SK-N-SH (cell line): ENCODE data around the gene DFFB. TPM values are rescaled to one million over a fixed set of nuclear protein-coding genes. Genes with fewer than 3 reads are reported as not detected.

Experiments
- CTCF ChIA-PET: fragments of 300-600, 350-600 bp; formaldehyde crosslinking; extraction: SDS; loops from one replicate; lab custom pipeline; 2021; lab: Yijun Ruan, JAX
- POLR2A ChIA-PET: fragments of 350-600 bp; sonication (Branson Sonifier 250); formaldehyde crosslinking; extraction: SDS; loops from one replicate; lab custom pipeline; 2020; ENCODE audit warnings: antibody characterized with exemption, inconsistent platforms; lab: Yijun Ruan, JAX
- DNase-seq: peaks from one replicate; pipeline ENCODE4 v3.0.0; 2012
- H2AFZ ChIP-seq: fragments of 200-600 bp; sonication (generic); 2 replicates; pipeline ENCODE4 v1.8.1; 2016; ENCODE audit warnings: antibody characterized with exemption, mild to moderate bottlenecking, low read depth
- H3F3A ChIP-seq: fragments of 200-600 bp; sonication (generic); replicated peaks from 2 replicates; pipeline ENCODE3; 2016; ENCODE audit warnings: antibody characterized with exemption, mild to moderate bottlenecking; ENCODE audit not compliant: insufficient read depth
- H3K27ac ChIP-seq, 2 experiments: fragments of 200-500 bp in 1 of 2; fragments of 200-600 bp in 1 of 2; sonication (Bioruptor generic) in 1 of 2; sonication (generic), shearing (Covaris generic) in 1 of 2; 2 replicates each; pipeline versions ENCODE4 v1.5.1 to v1.6.1; 2014 to 2016; ENCODE audit warnings: low read depth in 2 of 2, inconsistent platforms in 1 of 2, low read length in 1 of 2, mild to moderate bottlenecking in 1 of 2, mixed read lengths in 1 of 2
- H3K27me3 ChIP-seq: fragments of 200-600 bp; sonication (generic), shearing (Covaris generic); 2 replicates; pipeline ENCODE4 v1.6.1; 2016; ENCODE audit warnings: mixed run types; ENCODE audit not compliant: insufficient read depth
- H3K36me3 ChIP-seq, 2 experiments: fragments of 200-500 bp in 1 of 2; fragments of 200-600 bp in 1 of 2; sonication (Bioruptor generic) in 1 of 2; sonication (generic) in 1 of 2; replicated peaks in 1 of 2; 2 replicates each; pipeline versions ENCODE3 to v1.5.1; 2014 to 2016; ENCODE audit warnings: low read length in 1 of 2, mild to moderate bottlenecking in 1 of 2; ENCODE audit not compliant: insufficient read depth in 2 of 2, control insufficient read depth in 1 of 2
- H3K4me1 ChIP-seq, 2 experiments: fragments of 200-500 bp in 1 of 2; fragments of 200-600 bp in 1 of 2; sonication (Bioruptor generic) in 1 of 2; sonication (generic), shearing (Covaris generic) in 1 of 2; 2 replicates each; pipeline versions ENCODE4 v1.5.1 to v1.6.1; 2014 to 2016; ENCODE audit warnings: low read depth in 1 of 2, low read length in 1 of 2, mixed run types in 1 of 2; ENCODE audit not compliant: insufficient read depth in 2 of 2, control insufficient read depth in 1 of 2
- H3K4me2 ChIP-seq: fragments of 200-600 bp; sonication (generic), shearing (Covaris generic); 2 replicates; pipeline ENCODE4 v1.6.1; 2017; ENCODE audit warnings: mixed run types
- H3K4me3 ChIP-seq, 2 experiments: fragments of 200-500 bp in 1 of 2; fragments of 200-600 bp in 1 of 2; sonication (Bioruptor generic) in 1 of 2; sonication (generic), shearing (Covaris generic) in 1 of 2; 2 replicates each; pipeline versions ENCODE4 v1.5.1 to v1.8.1; 2014 to 2016; ENCODE audit warnings: low read depth in 2 of 2, inconsistent platforms in 1 of 2, low read length in 1 of 2, mild to moderate bottlenecking in 1 of 2, mixed read lengths in 1 of 2, moderate library complexity in 1 of 2
- H3K79me2 ChIP-seq: fragments of 200-600 bp; sonication (generic); 2 replicates; pipeline ENCODE4 v1.8.1; 2017; ENCODE audit warnings: mild to moderate bottlenecking; ENCODE audit not compliant: insufficient read depth
- H3K9ac ChIP-seq: fragments of 200-600 bp; sonication (generic); 2 replicates; pipeline ENCODE4 v1.6.1; 2017; ENCODE audit warnings: mixed run types
- H3K9me2 ChIP-seq: fragments of 200-600 bp; sonication (generic); 2 replicates; pipeline ENCODE4 v1.6.1; 2017; ENCODE audit warnings: mixed run types
- H3K9me3 ChIP-seq: fragments of 200-600 bp; sonication (generic); 2 replicates; pipeline ENCODE4 v1.6.1; 2017; ENCODE audit warnings: mixed run types, mild to moderate bottlenecking, moderate library complexity
- H4K20me1 ChIP-seq: fragments of 200-600 bp; sonication (generic); 2 replicates; pipeline ENCODE4 v1.6.1; 2017; ENCODE audit warnings: mild to moderate bottlenecking, mixed run types; ENCODE audit not compliant: insufficient read depth
- CHD2 ChIP-seq: fragments of 150-350 bp; IDR thresholded peaks from 2 replicates; pipeline ENCODE4 v1.6.1; 2018; ENCODE audit warnings: low read length; ENCODE audit not compliant: partially characterized antibody
- EP300 ChIP-seq, 2 experiments: IDR thresholded peaks; 2 replicates each; pipeline versions ENCODE4 v1.4.0 to v1.6.1; 2012; ENCODE audit warnings: borderline replicate concordance in 1 of 2, low read depth in 1 of 2, low read length in 1 of 2
- EZH2phosphoT487 ChIP-seq: fragments of 200-600 bp; sonication (generic); IDR thresholded peaks from 2 replicates; pipeline ENCODE4 v1.6.1; 2017; ENCODE audit warnings: low read depth, mixed run types, mild to moderate bottlenecking, antibody characterized with exemption, moderate library complexity, borderline replicate concordance
- FOXJ3 ChIP-seq: sonication (generic); formaldehyde crosslinking; IDR thresholded peaks from 2 replicates; pipeline ENCODE4 v1.5.1; 2020; ENCODE audit warnings: mild to moderate bottlenecking, missing genetic modification reagents
- GABPA ChIP-seq: IDR thresholded peaks from 2 replicates; pipeline ENCODE4 v1.4.0; 2012; ENCODE audit warnings: low read depth, mild to moderate bottlenecking
- JUND ChIP-seq: IDR thresholded peaks from 2 replicates; pipeline ENCODE4 v1.4.0; 2012
- MXI1 ChIP-seq: IDR thresholded peaks from 2 replicates; pipeline ENCODE4 v1.6.1; 2012; ENCODE audit warnings: mild to moderate bottlenecking, low read depth, low read length, improper control_type of control experiment
- POLR2AphosphoS5 ChIP-seq: IDR thresholded peaks from 2 replicates; pipeline ENCODE4 v1.6.1; 2012; ENCODE audit warnings: low read depth, low read length
- RXRA ChIP-seq: IDR thresholded peaks from 2 replicates; pipeline ENCODE4 v1.4.0; 2012; ENCODE audit warnings: low read depth, mild to moderate bottlenecking, borderline replicate concordance
- SIN3A ChIP-seq: IDR thresholded peaks from 2 replicates; pipeline ENCODE4 v1.6.1; 2012; ENCODE audit warnings: low read depth, mild to moderate bottlenecking, low read length, moderate library complexity, borderline replicate concordance
- SMC3 ChIP-seq: IDR thresholded peaks from 2 replicates; pipeline ENCODE4 v1.6.1; 2012; ENCODE audit warnings: low read depth, low read length, improper control_type of control experiment
- TAF1 ChIP-seq: IDR thresholded peaks from 2 replicates; pipeline ENCODE4 v1.6.1; 2012; ENCODE audit warnings: low read depth, mild to moderate bottlenecking, low read length, moderate library complexity, borderline replicate concordance
- TCF12 ChIP-seq: IDR thresholded peaks from 2 replicates; pipeline ENCODE4 v1.4.0; 2012
- YY1 ChIP-seq: IDR thresholded peaks from 2 replicates; pipeline ENCODE4 v1.4.0; 2012; ENCODE audit warnings: low read depth, mild to moderate bottlenecking
- WGBS: methylation state at CpG from one replicate; pipeline ENCODE4 v1.1.6; 2017; ENCODE audit warnings: low lambda C conversion rate; 5-methylcytosine and 5-hydroxymethylcytosine counted together
- polyA plus RNA-seq, 3 experiments: library from polyadenylated mRNA; depleted of rRNA; stranded (reverse); fragments of >200 nt; gene quantifications; 2 replicates each; pipeline ENCODE4 v1.2.3, GENCODE V29; 2012
- TF ChIP-seq, protein P1 (sequence below): fragments of 200-600 bp; sonication (generic); IDR thresholded peaks from 2 replicates; pipeline ENCODE4 v1.6.1; 2017; ENCODE audit warnings: antibody characterized with exemption, mild to moderate bottlenecking, moderate library complexity
- TF ChIP-seq, protein P2 (sequence below): IDR thresholded peaks from 2 replicates; pipeline ENCODE4 v1.4.0; 2012; ENCODE audit warnings: low read depth, borderline replicate concordance
- TF ChIP-seq, protein P3 (sequence below): IDR thresholded peaks from 2 replicates; pipeline ENCODE4 v1.4.0; 2012; ENCODE audit warnings: low read depth, borderline replicate concordance
- TF ChIP-seq, protein P4 (sequence below): IDR thresholded peaks from 2 replicates; pipeline ENCODE4 v1.6.1; 2012; ENCODE audit warnings: mild to moderate bottlenecking, low read depth, low read length, moderate library complexity
- TF ChIP-seq, protein P5 (sequence below): IDR thresholded peaks from 2 replicates; pipeline ENCODE4; 2012

The DFFB gene
- polyA plus RNA-seq, 1 of the 3 experiments (the other 2 are of a cell fraction): 8.2 TPM

DNA sequence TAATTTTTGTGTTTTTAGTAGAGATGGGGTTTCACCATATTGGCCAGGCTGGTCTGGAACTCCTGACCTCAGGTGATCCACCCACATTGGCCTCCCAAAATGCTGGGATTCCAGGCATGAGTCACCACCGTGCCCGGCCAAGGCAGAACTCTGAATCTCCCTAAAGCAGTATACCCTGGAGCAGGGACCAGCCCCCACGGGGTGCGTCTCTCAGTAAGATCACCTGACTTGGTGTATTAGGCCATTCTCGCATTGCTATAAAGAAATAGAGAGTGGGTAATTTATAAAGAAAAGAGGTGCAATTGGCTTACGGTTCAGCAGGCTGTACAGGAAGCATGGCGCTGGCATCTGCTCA is 14.2 kb downstream of the DFFB start:
- Histone ChIP-seq H4K20me1 (no peaks in the 10 kb centered on the region), H3K9me2 (no peaks in the 10 kb centered on the region), H3F3A (peaks cover 3% of the 10 kb centered on the region), H3K27ac (no peak overlapping the region), H3K4me3 (no peak overlapping the region), H3K9me3 (no peaks in the 10 kb centered on the region), H3K27me3 (no peaks in the 10 kb centered on the region), H3K79me2 (no peaks in the 10 kb centered on the region), H3K4me2 (no peak overlapping the region), H3K4me1 (no peaks in the 10 kb centered on the region), H3K9ac (no peak overlapping the region), H2AFZ (no peak overlapping the region), H3K36me3 (peaks cover 0 to 15% of the 10 kb centered on the region in 2 experiments)
- TF ChIP-seq SMC3 (no peak), EZH2phosphoT487 (no peak), JUND (no peak), GABPA (no peak)
- no peak for DNase-seq
- ChIA-PET CTCF (no interaction called here), POLR2A (no interaction called here)
- 87% methylated on average over 7 of the region's 7 CpGs for WGBS

DNA sequence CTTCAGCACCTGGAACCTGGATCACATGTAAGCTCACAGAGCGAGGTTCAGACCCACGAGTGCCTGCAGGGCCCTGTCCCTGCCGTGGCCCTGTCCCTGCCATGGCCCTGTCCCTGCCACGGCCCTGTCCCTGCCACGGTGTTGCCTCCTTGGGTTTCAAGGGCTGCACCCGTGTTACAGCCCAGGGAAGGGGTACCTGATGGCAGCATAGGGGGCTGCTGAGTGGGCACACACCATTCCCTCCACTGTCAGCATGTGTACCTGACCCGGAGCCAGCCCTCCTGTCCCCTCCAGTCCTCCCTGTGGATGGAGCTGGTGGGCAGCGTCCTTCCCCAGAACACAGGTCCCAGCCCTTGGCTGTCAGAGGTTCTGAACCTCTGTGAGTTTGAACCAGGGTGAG is 15.3 kb downstream of the DFFB start:
- Histone ChIP-seq H4K20me1 (no peaks in the 10 kb centered on the region), H3K4me1 (no peaks in the 10 kb centered on the region), H3K4me3 (no peak overlapping the region), H3K4me2 (no peak overlapping the region), H3K9me2 (no peaks in the 10 kb centered on the region), H2AFZ (no peak overlapping the region), H3F3A (peaks cover 3% of the 10 kb centered on the region), H3K36me3 (peaks cover 0 to 15% of the 10 kb centered on the region in 2 experiments), H3K9ac (no peak overlapping the region), H3K27me3 (no peaks in the 10 kb centered on the region), H3K9me3 (no peaks in the 10 kb centered on the region), H3K27ac (no peak overlapping the region), H3K79me2 (no peaks in the 10 kb centered on the region)
- WGBS: 85% methylated on average over 4 of the region's 8 CpGs
- no peak for DNase-seq
- CTCF ChIA-PET: no interaction called here
- POLR2A ChIA-PET: interaction anchor here (0.6 kb wide), 1 partner anchor 294 kb away, joined by 3 read pairs; no protein-coding TSS in a partner anchor
- TF ChIP-seq EP300 (IDR thresholded peaks at IDR 0.05; ENCODE audit: borderline replicate concordance in 1 of 2, low read depth in 1 of 2, low read length in 1 of 2) (no peak), CHD2 (no peak), TAF1 (no peak), POLR2AphosphoS5 (no peak), SIN3A (no peak), TCF12 (no peak), YY1 (no peak), RXRA (no peak), FOXJ3 (CRISPR knock-in tag) (no peak), MXI1 (no peak), JUND (no peak)
- TF ChIP-seq, protein P1, sequence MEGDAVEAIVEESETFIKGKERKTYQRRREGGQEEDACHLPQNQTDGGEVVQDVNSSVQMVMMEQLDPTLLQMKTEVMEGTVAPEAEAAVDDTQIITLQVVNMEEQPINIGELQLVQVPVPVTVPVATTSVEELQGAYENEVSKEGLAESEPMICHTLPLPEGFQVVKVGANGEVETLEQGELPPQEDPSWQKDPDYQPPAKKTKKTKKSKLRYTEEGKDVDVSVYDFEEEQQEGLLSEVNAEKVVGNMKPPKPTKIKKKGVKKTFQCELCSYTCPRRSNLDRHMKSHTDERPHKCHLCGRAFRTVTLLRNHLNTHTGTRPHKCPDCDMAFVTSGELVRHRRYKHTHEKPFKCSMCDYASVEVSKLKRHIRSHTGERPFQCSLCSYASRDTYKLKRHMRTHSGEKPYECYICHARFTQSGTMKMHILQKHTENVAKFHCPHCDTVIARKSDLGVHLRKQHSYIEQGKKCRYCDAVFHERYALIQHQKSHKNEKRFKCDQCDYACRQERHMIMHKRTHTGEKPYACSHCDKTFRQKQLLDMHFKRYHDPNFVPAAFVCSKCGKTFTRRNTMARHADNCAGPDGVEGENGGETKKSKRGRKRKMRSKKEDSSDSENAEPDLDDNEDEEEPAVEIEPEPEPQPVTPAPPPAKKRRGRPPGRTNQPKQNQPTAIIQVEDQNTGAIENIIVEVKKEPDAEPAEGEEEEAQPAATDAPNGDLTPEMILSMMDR: no peak
- TF ChIP-seq, protein P2, sequence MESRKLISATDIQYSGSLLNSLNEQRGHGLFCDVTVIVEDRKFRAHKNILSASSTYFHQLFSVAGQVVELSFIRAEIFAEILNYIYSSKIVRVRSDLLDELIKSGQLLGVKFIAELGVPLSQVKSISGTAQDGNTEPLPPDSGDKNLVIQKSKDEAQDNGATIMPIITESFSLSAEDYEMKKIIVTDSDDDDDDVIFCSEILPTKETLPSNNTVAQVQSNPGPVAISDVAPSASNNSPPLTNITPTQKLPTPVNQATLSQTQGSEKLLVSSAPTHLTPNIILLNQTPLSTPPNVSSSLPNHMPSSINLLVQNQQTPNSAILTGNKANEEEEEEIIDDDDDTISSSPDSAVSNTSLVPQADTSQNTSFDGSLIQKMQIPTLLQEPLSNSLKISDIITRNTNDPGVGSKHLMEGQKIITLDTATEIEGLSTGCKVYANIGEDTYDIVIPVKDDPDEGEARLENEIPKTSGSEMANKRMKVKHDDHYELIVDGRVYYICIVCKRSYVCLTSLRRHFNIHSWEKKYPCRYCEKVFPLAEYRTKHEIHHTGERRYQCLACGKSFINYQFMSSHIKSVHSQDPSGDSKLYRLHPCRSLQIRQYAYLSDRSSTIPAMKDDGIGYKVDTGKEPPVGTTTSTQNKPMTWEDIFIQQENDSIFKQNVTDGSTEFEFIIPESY: no peak
- TF ChIP-seq, protein P3, sequence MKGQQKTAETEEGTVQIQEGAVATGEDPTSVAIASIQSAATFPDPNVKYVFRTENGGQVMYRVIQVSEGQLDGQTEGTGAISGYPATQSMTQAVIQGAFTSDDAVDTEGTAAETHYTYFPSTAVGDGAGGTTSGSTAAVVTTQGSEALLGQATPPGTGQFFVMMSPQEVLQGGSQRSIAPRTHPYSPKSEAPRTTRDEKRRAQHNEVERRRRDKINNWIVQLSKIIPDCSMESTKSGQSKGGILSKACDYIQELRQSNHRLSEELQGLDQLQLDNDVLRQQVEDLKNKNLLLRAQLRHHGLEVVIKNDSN: no peak
- TF ChIP-seq, protein P4, sequence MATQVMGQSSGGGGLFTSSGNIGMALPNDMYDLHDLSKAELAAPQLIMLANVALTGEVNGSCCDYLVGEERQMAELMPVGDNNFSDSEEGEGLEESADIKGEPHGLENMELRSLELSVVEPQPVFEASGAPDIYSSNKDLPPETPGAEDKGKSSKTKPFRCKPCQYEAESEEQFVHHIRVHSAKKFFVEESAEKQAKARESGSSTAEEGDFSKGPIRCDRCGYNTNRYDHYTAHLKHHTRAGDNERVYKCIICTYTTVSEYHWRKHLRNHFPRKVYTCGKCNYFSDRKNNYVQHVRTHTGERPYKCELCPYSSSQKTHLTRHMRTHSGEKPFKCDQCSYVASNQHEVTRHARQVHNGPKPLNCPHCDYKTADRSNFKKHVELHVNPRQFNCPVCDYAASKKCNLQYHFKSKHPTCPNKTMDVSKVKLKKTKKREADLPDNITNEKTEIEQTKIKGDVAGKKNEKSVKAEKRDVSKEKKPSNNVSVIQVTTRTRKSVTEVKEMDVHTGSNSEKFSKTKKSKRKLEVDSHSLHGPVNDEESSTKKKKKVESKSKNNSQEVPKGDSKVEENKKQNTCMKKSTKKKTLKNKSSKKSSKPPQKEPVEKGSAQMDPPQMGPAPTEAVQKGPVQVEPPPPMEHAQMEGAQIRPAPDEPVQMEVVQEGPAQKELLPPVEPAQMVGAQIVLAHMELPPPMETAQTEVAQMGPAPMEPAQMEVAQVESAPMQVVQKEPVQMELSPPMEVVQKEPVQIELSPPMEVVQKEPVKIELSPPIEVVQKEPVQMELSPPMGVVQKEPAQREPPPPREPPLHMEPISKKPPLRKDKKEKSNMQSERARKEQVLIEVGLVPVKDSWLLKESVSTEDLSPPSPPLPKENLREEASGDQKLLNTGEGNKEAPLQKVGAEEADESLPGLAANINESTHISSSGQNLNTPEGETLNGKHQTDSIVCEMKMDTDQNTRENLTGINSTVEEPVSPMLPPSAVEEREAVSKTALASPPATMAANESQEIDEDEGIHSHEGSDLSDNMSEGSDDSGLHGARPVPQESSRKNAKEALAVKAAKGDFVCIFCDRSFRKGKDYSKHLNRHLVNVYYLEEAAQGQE: no peak
- TF ChIP-seq, protein P5, sequence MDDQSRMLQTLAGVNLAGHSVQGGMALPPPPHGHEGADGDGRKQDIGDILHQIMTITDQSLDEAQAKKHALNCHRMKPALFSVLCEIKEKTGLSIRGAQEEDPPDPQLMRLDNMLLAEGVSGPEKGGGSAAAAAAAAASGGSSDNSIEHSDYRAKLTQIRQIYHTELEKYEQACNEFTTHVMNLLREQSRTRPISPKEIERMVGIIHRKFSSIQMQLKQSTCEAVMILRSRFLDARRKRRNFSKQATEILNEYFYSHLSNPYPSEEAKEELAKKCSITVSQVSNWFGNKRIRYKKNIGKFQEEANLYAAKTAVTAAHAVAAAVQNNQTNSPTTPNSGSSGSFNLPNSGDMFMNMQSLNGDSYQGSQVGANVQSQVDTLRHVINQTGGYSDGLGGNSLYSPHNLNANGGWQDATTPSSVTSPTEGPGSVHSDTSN: no peak
